GM18909 (cell line): Measurements from ENCODE around the gene TMEM126A.
"Not testable (repeated sequence)": the region's sequence is repeated elsewhere in the genome, so short reads cannot be mapped to it uniquely, and the experiment has no call there.

Experiments used
- ATAC-seq: cut with Tn5 transposase; IDR thresholded peaks from one replicate; pipeline ENCODE4 v1.9.1; 2021; ENCODE audit warnings: mild to moderate bottlenecking; ENCODE audit not compliant: unreplicated experiment, poor library complexity

TMEM126A gene

DNA sequence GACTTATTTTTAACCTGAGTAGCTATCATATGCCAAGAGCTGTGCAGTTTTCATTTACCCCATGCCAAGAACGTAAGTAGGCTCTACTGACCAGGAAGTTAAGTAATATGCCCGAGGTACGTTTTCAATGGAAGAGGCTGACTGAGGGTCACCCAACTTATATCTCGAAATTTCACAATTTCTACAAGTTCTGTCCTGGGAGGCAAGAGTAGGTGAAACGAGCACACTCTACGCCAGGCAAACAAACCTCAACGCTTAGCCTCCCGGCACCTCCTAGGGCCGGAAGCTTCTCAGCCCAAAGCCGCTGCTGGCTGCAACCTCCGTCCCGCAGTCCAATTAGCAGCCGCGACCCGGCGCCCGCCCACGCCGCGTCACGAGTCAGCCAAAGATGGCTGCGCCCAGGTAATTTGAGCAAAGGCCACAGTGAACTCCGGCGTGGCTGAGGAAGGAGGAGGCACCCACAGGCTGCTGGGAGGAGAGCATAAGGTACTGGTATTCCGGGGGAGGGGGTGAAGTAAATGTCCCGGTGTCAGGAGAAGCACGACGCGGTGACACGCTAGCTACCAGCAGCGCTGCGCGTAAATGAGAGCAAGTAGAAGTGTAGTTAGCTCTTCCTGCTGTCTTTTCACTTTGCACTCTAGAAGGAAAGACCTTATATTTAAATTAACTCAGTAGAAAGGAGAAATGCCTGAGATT, at the start of gene TMEM126A:
Gene TMEM126A (plus strand): TSS at position 364 of the 696 bp plus-strand sequence. CDS start 2,289 bp downstream, outside the sequence.
- ATAC-seq, result peak; percentile 99

DNA sequence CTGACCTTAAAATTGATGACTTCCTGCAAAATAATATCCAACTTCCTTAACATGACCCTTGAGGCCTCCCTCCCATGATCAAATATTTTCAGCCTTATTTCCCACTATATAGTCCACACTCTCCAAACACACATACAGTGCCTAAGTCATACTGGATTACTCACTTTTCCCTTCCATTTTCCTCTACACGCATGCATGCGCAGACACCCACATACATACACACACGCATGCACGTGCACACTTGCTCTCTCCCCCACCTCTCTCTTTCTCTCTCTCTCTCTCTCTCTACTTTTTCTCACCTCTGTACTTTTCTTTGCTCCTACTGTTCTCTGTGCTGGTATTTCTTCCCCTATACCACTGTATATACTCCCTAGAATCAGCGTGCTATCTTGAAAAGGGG, 48.7 kb upstream of the TMEM126A start:
- ATAC-seq, result no peak

DNA sequence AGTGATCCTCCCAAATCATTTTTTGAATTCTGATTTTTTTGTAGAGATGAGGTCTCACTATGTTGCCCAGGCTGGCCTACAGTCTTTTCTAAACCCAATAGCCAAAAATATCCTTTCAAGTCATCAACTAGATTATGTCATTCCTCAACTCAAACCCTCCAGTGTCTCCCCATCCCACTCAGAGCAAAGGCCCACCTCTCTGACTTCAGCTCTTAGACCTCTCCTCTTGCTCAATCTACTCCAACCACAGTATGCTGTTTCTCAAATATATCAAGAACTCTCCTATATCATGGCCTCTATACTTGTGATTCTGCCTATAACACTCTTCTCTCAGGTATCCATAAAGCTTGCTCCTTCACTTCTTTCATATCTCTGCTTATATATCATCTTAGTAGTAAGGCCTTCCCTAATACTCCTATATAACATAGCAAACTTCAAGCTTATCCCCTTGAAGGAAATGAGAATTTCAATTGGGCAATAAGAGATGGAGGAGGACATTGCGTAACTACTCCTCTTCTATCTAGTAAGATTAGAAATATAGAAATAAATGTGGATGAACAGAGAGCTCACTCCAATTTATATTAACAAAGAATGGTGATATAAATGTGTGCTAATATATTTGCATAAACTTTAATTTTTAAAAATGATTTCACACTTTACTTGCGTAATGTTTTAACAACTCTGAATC, 45.1 kb upstream of the TMEM126A start:
- no peak for ATAC-seq

DNA sequence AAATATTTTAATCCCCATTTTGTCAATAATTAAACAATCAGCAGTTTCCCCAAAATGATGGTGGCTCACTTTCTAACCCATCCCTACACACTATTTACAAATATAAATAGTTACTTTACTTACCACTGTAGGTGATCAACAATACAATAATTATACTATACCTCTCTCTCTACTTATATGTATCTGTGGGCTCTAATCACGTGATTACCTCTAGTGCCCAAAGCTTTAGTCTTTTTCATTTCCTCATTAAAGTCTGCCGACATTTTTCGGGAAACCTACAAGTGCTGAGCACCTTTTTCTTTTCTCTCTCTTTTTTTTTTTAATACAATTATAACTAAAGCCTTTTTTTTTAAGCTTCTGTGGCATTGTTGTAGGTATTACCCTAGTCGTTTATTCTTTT, 44.5 kb upstream of the TMEM126A start:
- no peak for ATAC-seq

DNA sequence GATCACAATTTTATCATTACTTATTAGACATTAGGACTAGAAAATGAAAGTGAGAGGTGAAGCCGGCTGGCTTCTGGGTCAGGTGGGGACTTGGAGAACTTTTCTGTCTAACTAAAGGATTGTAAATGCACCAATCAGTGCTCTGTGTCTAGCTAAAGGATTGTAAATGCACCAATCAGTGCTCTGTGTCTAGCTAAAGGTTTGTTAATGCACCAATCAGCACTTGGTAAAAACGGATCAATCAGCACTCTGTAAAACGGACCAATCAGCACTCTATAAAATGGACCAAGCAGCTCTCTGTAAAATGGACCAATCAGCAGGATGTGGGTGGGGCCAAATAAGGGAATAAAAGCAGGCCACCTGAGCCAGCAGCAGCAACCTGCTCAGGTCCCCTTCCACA, 41.5 kb upstream of the TMEM126A start:
- ATAC-seq, result not testable (repeated sequence)

DNA sequence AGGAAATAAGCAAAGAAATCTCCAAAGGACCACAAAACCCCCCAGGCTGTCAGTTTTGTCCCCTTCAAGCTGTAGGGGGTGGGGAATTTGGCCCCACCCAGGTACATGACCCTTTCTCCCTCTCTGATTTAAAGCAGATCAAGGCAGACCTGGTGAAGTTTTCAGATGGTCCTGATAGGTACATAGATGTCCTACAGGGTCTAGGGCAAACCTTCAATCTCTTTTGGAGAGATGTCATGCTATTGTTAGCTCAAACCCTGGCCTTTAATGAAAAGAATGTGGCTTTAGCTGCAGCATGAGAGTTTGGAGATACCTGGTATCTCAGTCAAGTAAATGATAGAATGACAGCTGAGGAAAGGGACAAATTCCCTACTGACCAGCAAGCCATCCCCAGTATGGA, 39.1 kb upstream of the TMEM126A start:
- not testable (repeated sequence) for ATAC-seq

DNA sequence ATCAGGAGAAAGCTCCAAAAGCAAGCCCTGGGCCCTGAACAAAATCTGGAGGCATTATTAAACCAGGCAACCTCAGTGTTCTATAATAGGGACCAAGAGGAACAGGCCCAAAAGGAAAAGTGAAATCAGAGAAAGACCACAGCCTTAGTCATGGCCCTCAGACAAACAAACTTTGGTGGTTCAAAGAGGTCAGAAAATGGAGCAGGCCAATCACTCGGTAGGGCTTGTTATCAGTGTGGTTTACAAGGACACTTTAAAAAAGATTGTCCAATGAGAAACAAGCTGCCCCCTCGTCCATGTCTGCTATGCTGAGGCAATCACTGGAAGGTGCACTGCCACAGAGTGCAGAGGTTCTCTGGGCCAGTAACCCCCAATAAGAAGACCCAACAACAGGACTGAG, 38.5 kb upstream of the TMEM126A start:
- ATAC-seq, result not testable (repeated sequence)

DNA sequence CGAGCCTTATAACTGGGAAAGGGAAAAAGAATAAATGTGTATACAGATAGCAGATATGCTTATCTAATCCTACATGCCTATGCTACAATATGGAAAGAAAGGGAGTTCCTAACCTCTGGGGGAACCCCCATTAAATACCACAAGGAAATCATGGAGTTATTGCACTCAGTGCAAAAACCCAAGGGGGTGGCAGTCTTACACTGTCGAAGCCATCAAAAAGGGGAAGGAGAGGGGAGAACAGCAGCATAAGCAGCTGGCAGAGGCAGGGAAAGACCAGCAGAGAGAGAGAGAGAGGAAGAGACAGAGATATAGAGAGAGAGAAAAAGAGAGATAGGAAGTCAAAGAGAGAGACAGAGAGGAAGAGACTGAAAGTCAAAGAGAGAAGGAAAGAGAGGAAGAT, 36.1 kb upstream of the TMEM126A start:
- not testable (repeated sequence) for ATAC-seq

DNA sequence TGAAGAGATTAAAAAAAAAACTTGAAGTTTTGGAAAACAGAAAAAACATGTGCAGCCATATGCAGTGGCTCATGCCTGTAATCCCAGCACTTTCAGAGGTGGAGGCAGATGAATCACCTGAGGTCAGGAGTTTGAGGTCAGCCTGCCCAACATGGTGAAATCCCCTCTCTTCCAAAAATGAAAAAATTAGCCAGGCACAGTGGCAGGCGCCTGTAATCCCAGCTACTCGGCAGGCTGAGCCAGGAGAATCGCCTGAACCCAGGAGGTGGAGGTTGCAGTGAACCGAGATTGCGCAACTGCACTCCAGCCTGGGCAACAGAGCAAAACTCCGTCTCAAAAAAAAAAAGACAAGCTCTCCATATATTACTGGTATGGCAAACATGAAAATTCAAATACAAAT, 28.3 kb upstream of the TMEM126A start:
- no peak for ATAC-seq

DNA sequence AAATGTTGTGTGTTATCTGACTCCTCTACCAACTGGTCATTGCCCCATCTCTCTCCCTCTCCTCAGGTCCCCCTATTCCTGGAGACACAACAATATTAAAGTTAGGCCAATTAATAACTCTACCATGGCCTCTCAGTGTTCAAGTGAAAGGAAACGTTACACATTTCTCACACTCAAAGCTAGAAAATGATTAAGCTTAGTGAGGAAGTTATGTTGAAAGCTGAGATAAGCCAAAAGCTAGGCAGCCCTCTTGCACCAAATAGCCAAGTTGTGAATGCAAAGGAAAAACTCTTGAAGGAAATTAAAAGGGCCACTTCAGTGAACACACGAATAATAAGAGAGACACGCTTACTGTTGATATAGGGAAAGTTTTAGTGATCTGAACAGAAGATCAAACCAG, 27.5 kb upstream of the TMEM126A start:
- no peak for ATAC-seq

DNA sequence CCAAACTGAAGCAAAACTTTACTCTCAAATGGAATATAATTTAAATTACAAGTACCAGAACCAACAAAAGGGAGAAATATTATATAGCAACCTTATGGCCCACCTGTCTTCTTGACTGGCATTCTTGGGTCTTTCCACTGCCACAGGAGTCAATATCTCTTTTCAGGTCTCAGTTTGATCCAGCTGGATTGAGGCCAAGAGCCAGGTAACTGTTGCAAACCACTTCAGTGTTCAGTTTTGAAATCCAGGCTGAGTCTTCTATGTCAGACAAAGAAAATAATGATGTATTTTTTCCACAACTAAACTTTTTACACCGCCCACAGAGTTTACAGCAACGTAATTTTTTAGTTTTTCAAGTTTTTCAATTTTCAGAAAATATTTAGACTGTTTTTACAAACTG, 21.3 kb upstream of the TMEM126A start:
- no peak for ATAC-seq

DNA sequence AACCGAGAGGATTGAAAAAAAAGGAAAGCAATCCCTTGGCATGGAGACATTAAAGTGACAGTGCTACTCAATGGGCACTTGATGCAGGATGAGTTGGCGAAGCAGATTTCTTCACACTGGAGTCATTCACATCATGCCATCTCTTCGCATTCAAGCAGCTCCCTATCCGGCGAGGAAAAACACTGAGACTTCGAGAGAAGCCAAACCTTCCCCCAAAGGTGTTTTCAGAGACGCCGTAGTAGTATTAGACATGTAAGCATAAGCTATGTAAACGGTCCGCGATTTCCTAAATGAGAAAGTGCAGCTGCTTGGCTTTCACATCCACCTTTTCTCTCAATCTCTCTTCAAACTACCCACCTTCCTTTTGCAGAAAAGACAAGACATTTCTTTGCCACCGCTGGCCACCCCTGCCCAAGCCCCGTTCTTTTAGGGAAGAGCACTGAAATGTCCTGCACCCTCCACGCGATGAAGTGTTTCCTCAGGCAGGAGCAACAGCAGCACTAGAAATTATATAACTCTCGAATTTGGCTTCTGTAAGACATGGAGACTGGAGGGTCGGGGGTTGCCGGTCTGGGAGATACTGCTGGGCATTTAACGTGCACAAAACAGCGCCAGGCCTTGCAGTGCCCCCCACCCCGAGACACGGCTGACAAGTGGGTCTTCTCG, 20.3 kb upstream of the TMEM126A start, which contains the start of gene DLG2:
Gene DLG2 (minus strand): TSS at position 13 of the 666 bp plus-strand sequence.
- ATAC-seq, result peak; percentile 1

DNA sequence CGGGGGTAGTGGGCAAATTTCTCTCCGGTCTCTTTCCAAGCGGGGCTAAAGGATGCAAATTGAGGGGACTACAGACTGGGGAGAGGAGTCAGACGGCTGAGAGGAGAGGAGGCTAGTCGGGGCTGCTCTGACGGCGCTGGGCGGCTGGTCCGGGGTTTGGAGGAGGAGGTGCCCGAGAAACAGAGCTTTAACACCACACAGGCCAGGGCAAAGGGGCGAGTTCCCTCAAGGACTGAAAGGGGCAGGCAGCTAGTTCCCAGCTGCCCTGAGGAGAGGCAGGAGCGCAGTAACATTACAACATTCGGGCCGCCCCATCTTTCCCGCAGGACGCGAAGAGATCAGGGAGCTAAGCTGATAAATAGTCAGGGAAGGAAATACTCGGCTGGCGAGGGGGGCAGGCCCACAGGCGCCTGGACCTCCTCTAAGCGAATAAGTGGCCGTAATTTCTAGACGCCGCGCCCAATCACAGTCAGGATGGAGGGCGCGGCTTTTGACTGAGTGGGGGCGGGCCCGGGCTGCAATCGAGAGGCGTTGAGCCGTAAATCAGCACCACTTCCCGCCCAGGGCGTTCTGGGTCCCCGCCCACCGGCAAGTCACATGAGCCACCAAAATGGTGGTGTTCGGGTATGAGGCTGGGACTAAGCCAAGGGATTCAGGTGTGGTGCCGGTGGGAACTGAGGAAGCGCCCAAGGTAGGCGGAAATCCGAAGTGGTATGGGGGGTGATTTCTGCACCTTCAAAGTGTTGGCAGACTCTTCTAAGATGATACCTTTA, 19.6 kb upstream of the TMEM126A start, which contains the start of gene TMEM126B:
Gene TMEM126B (plus strand): TSS at position 596 of the 773 bp plus-strand sequence. CDS start 15 bp downstream, at position 611.
- ATAC-seq, result peak; percentile 99

DNA sequence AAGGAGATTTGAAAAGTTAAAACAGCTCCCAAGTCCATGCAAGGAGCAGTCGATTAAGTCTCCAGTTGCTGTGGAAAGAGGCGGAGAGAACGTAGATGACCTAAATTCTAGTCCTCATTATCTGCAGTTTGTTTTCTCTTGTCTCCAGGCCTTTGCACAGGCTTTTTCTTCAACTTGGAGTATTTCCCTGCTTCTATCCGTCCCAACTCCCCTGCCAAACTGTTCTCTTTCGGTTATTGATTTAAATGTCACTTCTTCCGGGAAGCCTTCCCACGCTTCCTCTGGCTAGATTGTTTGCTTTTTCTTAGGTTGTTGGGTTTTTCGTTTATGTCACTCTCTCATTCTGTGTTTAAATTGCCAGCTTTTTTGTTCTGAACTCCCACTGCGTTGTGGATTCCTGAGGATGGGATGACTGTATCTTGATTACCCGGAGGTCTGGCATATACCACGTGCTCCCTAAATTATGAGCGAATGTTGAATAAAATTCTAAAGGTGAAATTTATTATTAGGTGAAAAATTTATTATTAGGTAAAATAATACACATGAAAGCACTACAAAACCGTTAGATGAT, 18.9 kb upstream of the TMEM126A start:
- ATAC-seq, result peak; percentile 13

DNA sequence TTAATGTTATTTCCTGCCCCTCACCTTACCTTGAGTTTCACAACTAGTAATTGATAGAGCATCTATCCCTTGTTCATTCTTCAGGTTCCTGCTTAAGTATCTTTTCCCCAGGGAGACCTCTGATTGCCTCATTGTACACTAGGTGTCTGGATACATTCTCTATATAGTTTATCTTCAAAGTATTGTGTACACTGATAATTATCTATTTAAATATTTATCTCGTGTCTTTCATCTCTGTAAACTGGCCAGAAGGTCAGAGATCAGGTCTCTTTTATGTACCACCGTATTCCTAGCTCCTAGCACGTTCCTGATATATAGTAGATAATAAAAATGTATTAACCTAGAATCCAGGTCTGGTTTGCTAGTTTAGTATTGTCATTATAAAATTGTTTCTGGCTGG, 13.0 kb upstream of the TMEM126A start:
- ATAC-seq, result no peak

DNA sequence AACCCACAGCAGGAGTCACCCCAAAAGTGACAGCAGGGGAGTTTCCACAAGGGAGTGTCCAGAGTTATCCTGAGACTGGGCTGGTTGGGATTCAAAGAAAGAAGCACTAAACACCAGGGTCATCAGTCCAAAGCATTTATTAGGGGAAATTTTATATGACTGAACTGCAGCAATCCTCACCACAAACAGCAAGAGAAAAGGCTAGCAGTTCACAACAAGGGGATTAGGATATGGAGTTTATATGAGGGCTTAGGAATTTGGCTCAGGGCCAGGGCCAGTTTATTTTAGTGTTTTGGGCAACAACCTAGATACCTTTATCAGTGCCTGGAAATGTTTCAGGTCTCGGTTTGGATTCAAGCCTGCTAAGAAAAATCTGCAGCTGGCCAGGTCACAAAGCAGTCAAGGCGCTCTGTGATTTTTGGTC, 4.6 kb upstream of the TMEM126A start:
- ATAC-seq, result no peak

DNA sequence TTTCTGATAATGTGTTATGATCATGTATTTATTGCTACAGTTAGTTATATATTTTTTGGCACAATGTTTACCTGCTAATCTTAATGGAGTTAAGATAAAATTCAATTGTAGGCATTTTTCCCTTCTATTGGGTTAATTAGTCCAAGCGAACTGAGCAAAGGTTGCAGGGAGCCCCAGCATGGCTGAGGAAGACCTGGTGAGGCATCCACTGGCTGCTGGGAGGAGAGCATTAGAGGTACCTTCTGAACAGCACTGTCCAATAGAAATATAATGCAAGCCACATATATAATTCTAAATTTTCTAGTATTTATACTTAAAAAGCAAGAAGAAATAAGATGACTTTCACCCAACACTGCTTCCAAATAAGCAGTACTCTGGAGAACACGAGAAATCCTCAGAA, 689 bp upstream of the TMEM126A start:
- peak; percentile 8 for ATAC-seq

DNA sequence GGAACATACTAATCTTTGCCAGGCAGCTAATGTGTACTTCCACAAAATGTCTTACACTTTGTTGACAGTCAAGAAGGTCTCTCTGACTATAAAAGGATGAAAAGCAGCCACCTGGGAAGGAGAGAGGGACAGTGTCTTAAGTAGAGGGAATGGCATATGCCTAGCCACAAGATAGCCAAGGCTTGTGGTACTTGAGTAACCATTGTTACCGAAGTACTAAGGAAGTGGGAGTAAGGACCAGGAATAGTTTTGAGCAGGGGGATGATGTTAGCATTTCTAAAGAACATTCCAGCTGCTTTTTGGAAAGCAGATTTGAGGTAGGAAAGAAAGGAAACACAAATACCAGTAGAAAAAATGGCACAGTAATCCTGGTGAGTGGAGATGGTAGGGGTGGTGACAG, 3.4 kb downstream of the TMEM126A start:
- no peak for ATAC-seq

DNA sequence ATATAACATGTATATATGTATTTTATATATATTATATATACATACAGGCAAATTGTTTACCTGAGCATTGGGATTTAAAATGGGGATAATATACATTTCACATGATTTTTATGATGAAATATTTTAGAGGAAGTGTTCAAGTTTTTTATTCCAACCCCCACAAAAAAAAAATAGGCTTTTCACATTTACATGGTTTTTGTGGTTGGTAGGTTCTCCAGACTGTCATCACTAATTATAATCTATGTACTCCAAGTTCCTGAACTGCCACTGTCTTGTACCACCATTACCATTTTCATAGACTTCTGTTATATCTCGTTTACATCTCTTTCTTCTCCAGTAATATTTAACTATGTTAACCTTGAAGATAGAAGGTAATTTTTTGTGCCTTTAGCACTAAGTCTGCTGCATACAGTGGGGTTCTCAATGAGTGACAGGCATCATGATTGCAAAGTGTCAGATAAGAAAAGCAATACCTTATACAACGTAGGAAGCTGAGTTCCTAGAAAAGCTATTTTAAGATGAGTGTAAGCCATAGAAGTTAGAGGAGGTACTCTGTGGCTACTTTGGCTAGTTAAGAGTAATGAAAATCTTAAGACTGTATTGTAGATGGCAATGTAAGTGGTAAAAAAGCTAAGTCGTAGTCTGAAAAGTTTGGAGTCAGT, 5.2 kb downstream of the TMEM126A start:
- no peak for ATAC-seq

DNA sequence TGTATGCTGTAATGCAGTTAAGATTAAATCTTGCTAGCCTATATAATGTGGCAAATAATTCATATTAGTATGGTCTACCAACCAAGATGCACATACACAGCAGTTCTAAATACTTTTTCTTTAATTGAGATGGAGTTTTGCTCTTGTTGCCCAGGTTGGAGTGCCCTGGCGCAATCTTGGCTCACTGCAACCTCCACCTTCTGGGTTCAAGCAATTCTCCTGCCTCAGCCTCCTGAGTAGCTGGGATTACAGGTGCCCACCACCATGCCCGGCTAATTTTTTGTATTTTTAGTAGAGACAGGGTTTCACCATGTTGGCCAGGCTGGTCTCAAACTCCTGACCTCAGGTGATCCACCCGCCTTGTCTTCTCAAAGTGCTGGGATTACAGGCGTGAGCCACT, 6.6 kb downstream of the TMEM126A start:
- not testable (repeated sequence) for ATAC-seq
